IMR-90 (cell line): Measurements from ENCODE around the gene MT1A.

Experiments
- BHLHE40 ChIP-seq: fragments of 150-350 bp; IDR thresholded peaks from 2 replicates; pipeline ENCODE4 v1.6.1; 2016; ENCODE audit warnings: mild to moderate bottlenecking, low read depth, low read length
- CEBPB ChIP-seq: IDR thresholded peaks from 2 replicates; pipeline ENCODE4 v1.6.1; 2012; ENCODE audit warnings: low read depth, low read length, improper control_type of control experiment
- CHD1 ChIP-seq: IDR thresholded peaks from 2 replicates; pipeline ENCODE4 v1.6.1; 2012; ENCODE audit warnings: low read depth, low read length, improper control_type of control experiment
- CTCF ChIP-seq: conservative IDR thresholded peaks from 2 replicates; pipeline ENCODE4 v1.5.1; 2012; ENCODE audit warnings: mild to moderate bottlenecking, low read depth, low read length, improper control_type of control experiment
- ELK1 ChIP-seq: fragments of 150-350 bp; IDR thresholded peaks from 2 replicates; pipeline ENCODE4 v1.6.1; 2016; ENCODE audit warnings: low read depth, mild to moderate bottlenecking, low read length, moderate library complexity, borderline replicate concordance
- MAFK ChIP-seq: IDR thresholded peaks from 2 replicates; pipeline ENCODE4 v1.6.1; 2012; ENCODE audit warnings: low read depth, low read length, improper control_type of control experiment
- MAZ ChIP-seq: IDR thresholded peaks from 2 replicates; pipeline ENCODE4 v1.6.1; 2012; ENCODE audit warnings: low read depth, mild to moderate bottlenecking, low read length, improper control_type of control experiment, moderate library complexity, borderline replicate concordance
- NFE2L2 ChIP-seq: fragments of 150-350 bp; IDR thresholded peaks from 2 replicates; pipeline ENCODE4 v1.6.1; 2016; ENCODE audit warnings: low read depth, mild to moderate bottlenecking, low read length
- POLR2A ChIP-seq: IDR thresholded peaks from 2 replicates; pipeline ENCODE4 v1.6.1; 2012; ENCODE audit warnings: mild to moderate bottlenecking, low read depth, low read length
- RAD21 ChIP-seq: IDR thresholded peaks from 2 replicates; pipeline ENCODE4 v1.6.1; 2012; ENCODE audit warnings: low read length, improper control_type of control experiment
- RCOR1 ChIP-seq: IDR thresholded peaks from 2 replicates; pipeline ENCODE4 v1.6.1; 2012; ENCODE audit warnings: mild to moderate bottlenecking, low read length, improper control_type of control experiment; ENCODE audit not compliant: insufficient replicate concordance
- RFX5 ChIP-seq: IDR thresholded peaks from 2 replicates; pipeline ENCODE4 v1.8.0; 2012; ENCODE audit warnings: low read depth, mild to moderate bottlenecking, low read length, moderate library complexity
- SMC3 ChIP-seq: fragments of 150-350 bp; IDR thresholded peaks from 2 replicates; pipeline ENCODE4 v1.6.1; 2016; ENCODE audit warnings: low read depth, mild to moderate bottlenecking, antibody characterized with exemption, low read length, moderate library complexity
- USF2 ChIP-seq: fragments of 150-350 bp; IDR thresholded peaks from 2 replicates; pipeline ENCODE4 v1.6.1; 2017; ENCODE audit warnings: mild to moderate bottlenecking, antibody characterized with exemption, low read length, low read depth

GRCh38 chr16:56623637-56624036 is 14.8 kb upstream of the MT1A start:
- TF ChIP-seq CTCF (no peak), BHLHE40 (no peak), SMC3 (no peak), CEBPB (no peak), USF2 (no peak), RFX5 (no peak), RAD21 (no peak), MAZ (no peak), ELK1 (no peak), POLR2A (no peak), MAFK (no peak), CHD1 (no peak), RCOR1 (no peak), NFE2L2 (no peak)
